HCT116 (cell line): ENCODE results near the gene RPS13. TPM values are rescaled to one million over a fixed set of nuclear protein-coding genes. Genes with fewer than 3 reads are reported as not detected.
A peak's percentile ranks its signal among the peaks of the same experiment; 100 is the strongest.
"Not testable (repeated sequence)": the region's sequence is repeated elsewhere in the genome, so short reads cannot be mapped to it uniquely, and the experiment has no call there.

Source experiments
- ATAC-seq: fragments of 200-7000 bp; cut with Tn5 transposase; 2 replicates; pipeline ENCODE4 v1.9.1; 2020; ENCODE audit warnings: mild to moderate bottlenecking, moderate library complexity
- BruUV-seq: library from RNA; stranded (reverse); fragments of 400-500 nt; replicated peaks from 2 replicates; lab custom pipeline; 2021; lab: Mats Ljungman, UMichigan
- CTCF ChIA-PET: fragments of 300-600 bp; sonication (Branson Sonifier 250); formaldehyde crosslinking; loops from one replicate; lab custom pipeline; 2021; ENCODE audit warnings: antibody characterized with exemption; lab: Charles Lee
- POLR2A ChIA-PET: fragments of 300-600, 350-600 bp; sonication (Branson Sonifier 250); formaldehyde crosslinking; loops from one replicate; lab custom pipeline; 2021; ENCODE audit warnings: antibody characterized with exemption; lab: Charles Lee
- RAD21 ChIA-PET, 2 experiments: fragments of 300-600 bp; sonication (Branson Sonifier 250); formaldehyde crosslinking; loops; one replicate each; lab custom pipeline; 2023; ENCODE audit warnings: low total read pairs in 2 of 2; ENCODE audit not compliant: uncharacterized antibody in 2 of 2, unreplicated experiment in 2 of 2, low non-redundant PET in 1 of 2; lab: Charles Lee
- DNase-seq: peaks from one replicate; pipeline ENCODE4 v3.0.0-alpha.2; 2010; ENCODE audit warnings: low read depth, low spot score
- H2AFZ ChIP-seq: fragments of 200-600 bp; shearing (Covaris generic), sonication (generic); 2 replicates; pipeline ENCODE4 v1.6.1; 2017; ENCODE audit warnings: low read depth, mixed run types, mixed read lengths, antibody characterized with exemption, low read length; ENCODE audit not compliant: poor library complexity, severe bottlenecking
- H3K27ac ChIP-seq: 2 replicates; pipeline ENCODE4 v1.5.1; 2012; ENCODE audit warnings: low read depth, low read length
- H3K27me3 ChIP-seq: fragments of 200-600 bp; sonication (generic); 2 replicates; pipeline ENCODE4 v1.6.1; 2016; ENCODE audit warnings: mixed run types, low read length, mixed read lengths; ENCODE audit not compliant: insufficient read depth
- H3K36me3 ChIP-seq, 2 experiments: fragments of 200-500 bp in 1 of 2; fragments of 200-600 bp in 1 of 2; sonication (Bioruptor generic) in 1 of 2; sonication (generic) in 1 of 2; 2 replicates each; pipeline versions ENCODE4 v1.5.1 to v1.6.1; 2014 to 2016; ENCODE audit warnings: low read length in 2 of 2, inconsistent platforms in 1 of 2, mixed read lengths in 1 of 2, mixed run types in 1 of 2; ENCODE audit not compliant: insufficient read depth in 2 of 2, control insufficient read depth in 1 of 2
- H3K4me1 ChIP-seq, 2 experiments: fragments of 200-600 bp in 1 of 2; sonication (generic) in 1 of 2; 2 replicates each; pipeline versions ENCODE4 v1.5.1 to v1.6.1; 2012 to 2017; ENCODE audit warnings: low read length in 2 of 2, inconsistent platforms in 1 of 2, mild to moderate bottlenecking in 1 of 2, mixed read lengths in 1 of 2, mixed run types in 1 of 2, moderate library complexity in 1 of 2; ENCODE audit not compliant: insufficient read depth in 2 of 2, control insufficient read depth in 1 of 2
- H3K4me2 ChIP-seq: fragments of 200-600 bp; sonication (generic); 2 replicates; pipeline ENCODE4 v1.6.1; 2017; ENCODE audit warnings: mixed run types, low read length, mixed read lengths
- H3K4me3 ChIP-seq, 2 experiments: fragments of 200-600 bp in 1 of 2; sonication (generic) in 1 of 2; replicated peaks in 1 of 2; 2 replicates each; pipeline ENCODE4 v1.5.1; 2011 to 2016; ENCODE audit warnings: low read length in 2 of 2, control low read depth in 1 of 2, low read depth in 1 of 2, mild to moderate bottlenecking in 1 of 2, mixed read lengths in 1 of 2, mixed run types in 1 of 2
- H3K79me2 ChIP-seq: fragments of 200-600 bp; sonication (generic); 2 replicates; pipeline ENCODE4 v1.6.1; 2017; ENCODE audit warnings: mild to moderate bottlenecking, mixed run types, low read length, moderate library complexity, mixed read lengths; ENCODE audit not compliant: insufficient read depth
- H3K9ac ChIP-seq: fragments of 200-600 bp; sonication (generic); 2 replicates; pipeline ENCODE4 v1.6.1; 2016; ENCODE audit warnings: low read length, mixed read lengths
- H3K9me2 ChIP-seq: fragments of 200-600 bp; sonication (generic), shearing (Covaris generic); 2 replicates; pipeline ENCODE4 v1.6.1; 2017; ENCODE audit warnings: mixed run types, mild to moderate bottlenecking, moderate library complexity; ENCODE audit not compliant: insufficient read depth
- H3K9me3 ChIP-seq, 2 experiments: fragments of 200-500 bp in 1 of 2; fragments of 200-600 bp in 1 of 2; sonication (Bioruptor generic) in 1 of 2; sonication (generic) in 1 of 2; 2 replicates each; pipeline ENCODE4 v1.6.1; 2014 to 2017; ENCODE audit warnings: low read length in 2 of 2, mixed read lengths in 2 of 2, inconsistent platforms in 1 of 2, low read depth in 1 of 2, mild to moderate bottlenecking in 1 of 2, mixed run types in 1 of 2, moderate library complexity in 1 of 2; ENCODE audit not compliant: control insufficient read depth in 1 of 2, insufficient read depth in 1 of 2
- H4K20me1 ChIP-seq: fragments of 200-600 bp; sonication (generic), shearing (Covaris generic); 2 replicates; pipeline ENCODE4 v1.6.1; 2017; ENCODE audit warnings: mixed run types, mild to moderate bottlenecking, moderate library complexity; ENCODE audit not compliant: insufficient read depth
- FOSL1 ChIP-seq: IDR thresholded peaks from 2 replicates; pipeline ENCODE4 v1.6.1; 2012; ENCODE audit warnings: low read depth
- RAD21 ChIP-seq: IDR thresholded peaks from 2 replicates; pipeline ENCODE4 v1.6.1; 2012; ENCODE audit warnings: low read depth, mild to moderate bottlenecking
- SRF ChIP-seq: IDR thresholded peaks from 2 replicates; pipeline ENCODE4 v1.6.1; 2012; ENCODE audit warnings: low read depth
- intact Hi-C: fragments of 100-400 bp; cut with micrococcal nuclease; formaldehyde crosslinking; loops from 2 replicates; pipeline ENCODE4 v1.10.0; 2022
- total RNA-seq: library from RNA; stranded (reverse); gene quantifications from one replicate; pipeline ENCODE4 v1.2.1, GENCODE V29; 2021; ENCODE audit not compliant: unreplicated experiment
- TF ChIP-seq, protein P1 (sequence below), 3 experiments: fragments of 200-600 bp in 1 of 3; sonication (generic) in 1 of 3; IDR thresholded peaks in 2 of 3; conservative IDR thresholded peaks in 1 of 3; 2 replicates each; pipeline ENCODE4 v1.5.1; 2012 to 2017; ENCODE audit warnings: low read depth in 2 of 3, low read length in 2 of 3, antibody characterized with exemption in 1 of 3, borderline replicate concordance in 1 of 3, control low read depth in 1 of 3, mild to moderate bottlenecking in 1 of 3, mixed read lengths in 1 of 3, mixed run types in 1 of 3, moderate library complexity in 1 of 3; ENCODE audit not compliant: insufficient read depth in 1 of 3

The RPS13 gene
- total RNA-seq, 1 experiment from 2014 or later = 1,312 TPM

DNA sequence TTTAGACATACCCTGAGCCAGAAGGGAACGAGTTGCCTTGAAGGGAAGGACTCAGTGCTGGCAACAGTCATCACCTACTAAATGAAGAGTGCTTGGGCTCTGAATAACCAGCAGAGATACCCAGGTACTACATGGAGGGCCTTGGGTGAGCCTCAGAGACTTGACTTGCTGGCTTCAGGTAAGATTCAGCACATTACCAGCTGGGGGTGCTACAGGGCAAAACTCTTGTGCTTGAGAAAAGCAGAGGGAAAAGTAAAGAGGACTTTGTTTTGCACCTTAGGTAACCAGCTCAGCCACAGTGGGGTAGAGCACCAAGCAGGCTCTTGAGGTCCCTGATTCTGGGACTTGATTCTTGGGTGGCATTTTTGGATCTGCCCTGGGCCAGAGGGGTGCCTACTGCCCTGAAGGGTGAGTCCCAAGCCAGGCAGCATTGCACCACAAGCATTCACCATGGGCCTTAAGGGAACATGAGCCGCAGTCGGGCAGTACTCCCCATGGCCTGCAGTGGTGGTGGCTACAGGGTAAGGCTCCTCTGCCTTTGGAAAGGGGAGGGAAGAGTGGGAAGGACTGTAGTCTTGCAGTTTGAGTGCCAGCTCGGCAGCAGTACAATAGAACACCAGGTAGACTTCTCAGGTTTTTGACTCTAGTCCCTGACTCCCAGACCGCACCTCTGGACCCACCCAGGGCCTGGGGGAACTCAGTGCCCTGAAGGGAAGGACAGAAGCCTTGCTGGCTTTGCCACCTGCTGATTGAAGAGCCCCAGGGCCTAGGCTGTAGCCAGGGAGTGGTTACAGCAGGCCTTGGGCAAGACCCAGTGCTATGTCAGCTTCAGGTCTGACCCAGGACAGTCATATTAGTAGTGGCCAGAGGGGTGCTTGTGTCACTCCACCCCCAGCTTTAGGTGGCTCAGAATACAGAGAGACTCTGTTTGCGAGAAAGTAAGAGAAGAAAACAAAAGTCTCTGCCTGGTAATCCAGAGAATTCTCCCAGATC, 40.5 kb downstream of the RPS13 start:
- ChIA-PET CTCF (interaction anchor here (0.8 to 1.1 kb wide), 5 partner anchors 10 to 217 kb away, joined by 3 to 5 read pairs (median 3); no protein-coding TSS in a partner anchor), POLR2A (no interaction called here), RAD21 (interaction anchor here in 1 of 2 experiments (0.7 kb wide), 1 partner anchor 79 kb away, joined by 3 read pairs; no protein-coding TSS in a partner anchor)
- no peak overlapping the region for H3K4me3 ChIP-seq
- TF ChIP-seq SRF = no peak
- TF ChIP-seq, protein P1, sequence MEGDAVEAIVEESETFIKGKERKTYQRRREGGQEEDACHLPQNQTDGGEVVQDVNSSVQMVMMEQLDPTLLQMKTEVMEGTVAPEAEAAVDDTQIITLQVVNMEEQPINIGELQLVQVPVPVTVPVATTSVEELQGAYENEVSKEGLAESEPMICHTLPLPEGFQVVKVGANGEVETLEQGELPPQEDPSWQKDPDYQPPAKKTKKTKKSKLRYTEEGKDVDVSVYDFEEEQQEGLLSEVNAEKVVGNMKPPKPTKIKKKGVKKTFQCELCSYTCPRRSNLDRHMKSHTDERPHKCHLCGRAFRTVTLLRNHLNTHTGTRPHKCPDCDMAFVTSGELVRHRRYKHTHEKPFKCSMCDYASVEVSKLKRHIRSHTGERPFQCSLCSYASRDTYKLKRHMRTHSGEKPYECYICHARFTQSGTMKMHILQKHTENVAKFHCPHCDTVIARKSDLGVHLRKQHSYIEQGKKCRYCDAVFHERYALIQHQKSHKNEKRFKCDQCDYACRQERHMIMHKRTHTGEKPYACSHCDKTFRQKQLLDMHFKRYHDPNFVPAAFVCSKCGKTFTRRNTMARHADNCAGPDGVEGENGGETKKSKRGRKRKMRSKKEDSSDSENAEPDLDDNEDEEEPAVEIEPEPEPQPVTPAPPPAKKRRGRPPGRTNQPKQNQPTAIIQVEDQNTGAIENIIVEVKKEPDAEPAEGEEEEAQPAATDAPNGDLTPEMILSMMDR (IDR thresholded peaks at IDR 0.05 in 2 of 3, conservative IDR thresholded peaks at IDR 0.05 in 1 of 3; ENCODE audit: borderline replicate concordance in 1 of 3, insufficient read depth in 1 of 3, low read depth in 2 of 3, low read length in 2 of 3) = peak; percentile 12 to 55 (median 54); a peak in 4 of 6 replicates
- TF ChIP-seq FOSL1 = no peak
- TF ChIP-seq RAD21 = peak; percentile 34; the same call in 1 of the 2 replicates
- H2AFZ ChIP-seq = no peak overlapping the region
- BruUV-seq = no TSS peak
- no peak overlapping the region for H3K27ac ChIP-seq
- no peaks in the 10 kb centered on the region for H3K27me3 ChIP-seq
- ATAC-seq (peak; percentile 79), DNase-seq (peak; percentile 7)
- no peaks in the 10 kb centered on the region for H3K36me3 ChIP-seq
- intact Hi-C loops = no loop called here
- no peak overlapping the region for H3K9ac ChIP-seq
- no peaks in the 10 kb centered on the region for H3K9me2 ChIP-seq
- no peaks in the 10 kb centered on the region for H4K20me1 ChIP-seq
- no peaks in the 10 kb centered on the region for H3K79me2 ChIP-seq
- no peaks in the 10 kb centered on the region for H3K9me3 ChIP-seq
- H3K4me1 ChIP-seq = no peaks in the 10 kb centered on the region
- no peak overlapping the region for H3K4me2 ChIP-seq

DNA sequence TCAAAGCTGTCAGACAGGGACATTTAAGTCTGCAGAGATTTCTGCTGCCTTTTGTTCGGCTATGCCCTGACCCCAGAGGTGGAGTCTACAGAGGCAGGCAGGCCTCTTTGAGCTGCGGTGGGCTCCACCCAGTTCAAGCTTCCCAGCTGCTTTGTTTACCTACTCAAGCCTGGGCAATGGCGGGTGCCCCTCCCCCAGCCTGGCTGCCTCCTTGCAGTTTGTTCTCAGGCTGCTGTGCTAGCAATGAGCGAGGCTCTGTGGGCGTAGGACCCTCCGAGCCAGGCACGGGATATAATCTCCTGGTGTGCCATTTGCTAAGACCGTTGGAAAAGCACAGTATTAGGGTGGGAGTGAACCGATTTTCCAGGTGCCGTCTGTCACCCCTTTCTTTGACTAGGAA, 43.4 kb downstream of the RPS13 start:
- POLR2A ChIA-PET, H3K36me3 ChIP-seq, H3K4me1 ChIP-seq, H3K4me3 ChIP-seq, H3K79me2 ChIP-seq, H3K27ac ChIP-seq, H3K9me3 ChIP-seq, ATAC-seq, intact Hi-C loops, H3K27me3 ChIP-seq, H3K9ac ChIP-seq, BruUV-seq, H2AFZ ChIP-seq, H3K9me2 ChIP-seq, RAD21 ChIA-PET, H4K20me1 ChIP-seq, DNase-seq, CTCF ChIA-PET, H3K4me2 ChIP-seq: not testable (repeated sequence)
